Ishikawa (cell line): ENCODE results near the gene NIPAL4.

ENCODE experiments used
- CREB1 ChIP-seq: IDR thresholded peaks from 2 replicates; pipeline ENCODE4 v1.6.1; 2012; ENCODE audit warnings: low read depth
- EGR1 ChIP-seq: IDR thresholded peaks from 2 replicates; pipeline ENCODE4 v1.6.1; 2012
- EP300 ChIP-seq: IDR thresholded peaks from 2 replicates; pipeline ENCODE4 v1.6.1; 2012; ENCODE audit warnings: borderline replicate concordance
- MAX ChIP-seq: IDR thresholded peaks from 2 replicates; pipeline ENCODE4 v1.6.1; 2012
- RAD21 ChIP-seq: IDR thresholded peaks from 2 replicates; pipeline ENCODE4 v1.6.1; 2012; ENCODE audit warnings: low read depth
- REST ChIP-seq: IDR thresholded peaks from 2 replicates; pipeline ENCODE4 v1.6.1; 2012; ENCODE audit warnings: low read depth, mild to moderate bottlenecking
- TAF1 ChIP-seq: IDR thresholded peaks from 2 replicates; pipeline ENCODE4 v1.6.1; 2012; ENCODE audit warnings: low read depth, mild to moderate bottlenecking
- TCF12 ChIP-seq: IDR thresholded peaks from 2 replicates; pipeline ENCODE4 v1.6.1; 2012; ENCODE audit warnings: low read depth
- USF1 ChIP-seq: IDR thresholded peaks from 2 replicates; pipeline ENCODE4 v1.6.1; 2012
- YY1 ChIP-seq: IDR thresholded peaks from 2 replicates; pipeline ENCODE4 v1.6.1; 2012; ENCODE audit warnings: low read depth

- TF ChIP-seq EP300 (no peak), USF1 (no peak), TCF12 (no peak), REST (no peak), TAF1 (no peak), EGR1 (no peak), CREB1 (no peak), YY1 (no peak), RAD21 (no peak), MAX (no peak)
These were observed 3.1 kb downstream of the NIPAL4 start for GRCh38 chr5:157463081-157463480.
